A172 (cell line): Measurements from ENCODE around the gene CCDC87. TPM values are rescaled to one million over a fixed set of nuclear protein-coding genes. Genes with fewer than 3 reads are reported as not detected.
"Not testable (repeated sequence)": the region's sequence is repeated elsewhere in the genome, so short reads cannot be mapped to it uniquely, and the experiment has no call there.

Experiments used
- DNase-seq: peaks from one replicate; pipeline ENCODE4 v3.0.0-alpha.2; 2015; ENCODE audit warnings: low spot score
- total RNA-seq: library from RNA; depleted of rRNA; stranded (reverse); fragments of >200 nt; shearing (Covaris generic); gene quantifications from 2 replicates; pipeline ENCODE4 v1.2.3, GENCODE V29; 2014; rRNA removed

CCDC87 gene, protein sequence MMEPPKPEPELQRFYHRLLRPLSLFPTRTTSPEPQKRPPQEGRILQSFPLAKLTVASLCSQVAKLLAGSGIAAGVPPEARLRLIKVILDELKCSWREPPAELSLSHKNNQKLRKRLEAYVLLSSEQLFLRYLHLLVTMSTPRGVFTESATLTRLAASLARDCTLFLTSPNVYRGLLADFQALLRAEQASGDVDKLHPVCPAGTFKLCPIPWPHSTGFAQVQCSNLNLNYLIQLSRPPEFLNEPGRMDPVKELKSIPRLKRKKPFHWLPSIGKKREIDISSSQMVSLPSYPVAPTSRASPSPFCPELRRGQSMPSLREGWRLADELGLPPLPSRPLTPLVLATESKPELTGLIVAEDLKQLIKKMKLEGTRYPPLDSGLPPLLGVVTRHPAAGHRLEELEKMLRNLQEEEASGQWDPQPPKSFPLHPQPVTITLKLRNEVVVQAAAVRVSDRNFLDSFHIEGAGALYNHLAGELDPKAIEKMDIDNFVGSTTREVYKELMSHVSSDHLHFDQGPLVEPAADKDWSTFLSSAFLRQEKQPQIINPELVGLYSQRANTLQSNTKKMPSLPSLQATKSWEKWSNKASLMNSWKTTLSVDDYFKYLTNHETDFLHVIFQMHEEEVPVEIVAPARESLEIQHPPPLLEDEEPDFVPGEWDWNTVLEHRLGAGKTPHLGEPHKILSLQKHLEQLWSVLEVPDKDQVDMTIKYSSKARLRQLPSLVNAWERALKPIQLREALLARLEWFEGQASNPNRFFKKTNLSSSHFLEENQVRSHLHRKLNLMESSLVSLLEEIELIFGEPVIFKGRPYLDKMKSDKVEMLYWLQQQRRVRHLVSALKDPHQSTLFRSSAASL
- total RNA-seq: 0.31 and 1.2 TPM in 2 replicates

DNA sequence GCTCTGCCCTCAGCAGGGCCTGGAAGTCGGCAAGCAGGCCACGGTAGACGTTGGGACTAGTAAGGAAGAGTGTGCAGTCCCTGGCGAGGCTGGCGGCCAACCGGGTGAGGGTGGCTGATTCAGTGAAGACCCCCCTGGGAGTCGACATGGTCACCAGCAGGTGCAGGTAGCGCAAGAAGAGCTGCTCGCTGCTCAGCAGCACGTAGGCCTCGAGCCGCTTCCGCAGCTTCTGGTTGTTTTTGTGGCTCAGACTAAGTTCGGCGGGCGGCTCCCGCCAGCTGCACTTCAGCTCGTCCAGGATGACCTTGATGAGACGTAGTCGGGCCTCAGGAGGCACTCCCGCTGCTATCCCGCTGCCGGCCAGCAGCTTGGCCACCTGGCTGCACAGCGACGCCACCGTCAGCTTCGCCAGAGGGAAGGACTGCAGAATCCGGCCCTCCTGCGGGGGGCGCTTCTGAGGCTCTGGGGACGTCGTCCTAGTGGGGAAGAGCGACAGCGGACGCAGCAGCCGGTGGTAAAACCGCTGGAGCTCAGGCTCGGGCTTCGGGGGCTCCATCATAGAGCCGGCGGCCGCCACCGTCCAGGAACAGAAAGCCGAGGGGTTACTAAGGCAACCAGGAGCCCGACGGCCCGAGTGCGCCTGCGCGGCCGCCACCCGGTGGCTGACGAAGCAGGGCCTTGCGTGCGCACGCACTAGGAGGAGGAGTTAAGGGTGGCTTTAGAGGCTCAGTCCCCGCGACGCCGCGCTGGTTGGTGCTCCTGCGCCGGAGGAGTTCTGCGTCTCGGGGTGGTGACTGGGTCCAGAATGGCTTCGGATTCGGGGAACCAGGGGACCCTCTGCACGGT lies at the start of gene CCDC87, which contains the start of gene CCS:
CCDC87 (minus strand) TSS at position 607 of the 846 bp plus-strand sequence; CDS start at position 559, 48 bp downstream.
CCS (plus strand) TSS at position 729 of the 846 bp plus-strand sequence; CDS start at position 806, 77 bp downstream.
- peak; percentile 89 for DNase-seq

DNA sequence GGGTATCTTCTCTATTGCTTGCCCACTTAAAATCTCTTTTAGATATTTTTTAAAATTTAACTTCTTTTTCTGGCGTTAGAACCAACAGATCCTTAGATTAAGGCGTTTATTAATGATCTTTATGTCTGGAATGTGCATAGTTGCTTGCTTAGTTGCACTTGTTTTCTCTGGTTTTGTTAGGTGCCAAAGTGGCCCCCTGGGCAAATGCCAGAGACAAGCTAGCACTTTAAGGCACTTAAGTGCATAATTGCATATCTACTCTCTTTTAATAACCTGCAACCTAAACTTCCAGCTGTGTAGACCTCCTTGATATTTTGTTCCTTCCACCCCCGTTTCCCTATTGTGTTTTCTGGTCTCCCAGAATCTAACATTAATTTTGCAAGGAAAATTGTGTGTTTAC lies 49.0 kb upstream of the CCDC87 start:
- no peak for DNase-seq

DNA sequence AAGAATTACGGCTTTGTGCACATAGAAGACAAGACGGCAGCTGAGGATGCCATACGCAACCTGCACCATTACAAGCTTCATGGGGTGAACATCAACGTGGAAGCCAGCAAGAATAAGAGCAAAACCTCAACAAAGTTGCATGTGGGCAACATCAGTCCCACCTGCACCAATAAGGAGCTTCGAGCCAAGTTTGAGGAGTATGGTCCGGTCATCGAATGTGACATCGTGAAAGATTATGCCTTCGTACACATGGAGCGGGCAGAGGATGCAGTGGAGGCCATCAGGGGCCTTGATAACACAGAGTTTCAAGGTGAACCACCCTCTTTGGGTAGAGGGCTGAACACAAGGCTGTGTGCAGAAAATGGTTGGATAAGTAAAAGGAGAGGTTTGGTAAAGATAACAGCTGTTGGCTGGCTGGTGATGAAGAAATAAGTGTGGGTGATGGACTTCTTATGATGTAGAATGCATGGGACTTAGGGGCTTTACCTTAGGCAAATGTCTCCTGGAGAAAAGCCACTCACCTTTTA lies 47.0 kb upstream of the CCDC87 start:
- not testable (repeated sequence) for DNase-seq

DNA sequence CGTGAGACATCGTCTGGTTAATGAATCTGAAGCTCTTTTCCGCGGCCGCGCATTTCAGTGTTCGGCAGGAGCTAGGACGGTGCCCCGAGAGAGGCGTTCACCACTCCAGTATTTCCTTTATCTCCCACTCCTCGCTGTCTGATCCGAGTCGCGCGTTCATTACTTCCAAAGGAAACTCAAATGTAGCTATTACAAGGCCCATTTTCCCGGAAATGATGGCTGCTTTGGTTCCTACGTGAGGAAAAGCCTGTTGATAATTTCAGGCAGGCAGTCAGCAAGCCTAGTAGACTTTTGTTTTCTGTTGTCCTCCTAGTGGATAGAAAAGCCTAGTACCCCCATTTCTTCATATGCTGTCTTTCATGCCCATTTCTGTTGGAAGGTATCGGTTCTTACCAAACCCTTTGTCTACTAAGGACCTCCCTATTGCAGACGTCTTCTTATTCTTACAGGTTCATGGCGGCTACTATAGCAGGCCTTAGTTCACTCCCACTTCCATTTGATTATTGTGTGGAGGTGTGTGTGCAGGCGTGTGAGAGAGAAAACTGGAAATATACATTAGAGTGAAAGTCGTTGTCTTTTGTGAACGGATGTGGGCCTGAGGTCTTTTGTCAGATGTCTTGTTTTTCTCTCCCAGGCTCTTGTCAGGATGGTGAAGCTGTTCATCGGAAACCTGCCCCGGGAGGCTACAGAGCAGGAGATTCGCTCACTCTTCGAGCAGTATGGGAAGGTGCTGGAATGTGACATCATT lies 46.4 kb upstream of the CCDC87 start:
- DNase-seq: peak; percentile 25

DNA sequence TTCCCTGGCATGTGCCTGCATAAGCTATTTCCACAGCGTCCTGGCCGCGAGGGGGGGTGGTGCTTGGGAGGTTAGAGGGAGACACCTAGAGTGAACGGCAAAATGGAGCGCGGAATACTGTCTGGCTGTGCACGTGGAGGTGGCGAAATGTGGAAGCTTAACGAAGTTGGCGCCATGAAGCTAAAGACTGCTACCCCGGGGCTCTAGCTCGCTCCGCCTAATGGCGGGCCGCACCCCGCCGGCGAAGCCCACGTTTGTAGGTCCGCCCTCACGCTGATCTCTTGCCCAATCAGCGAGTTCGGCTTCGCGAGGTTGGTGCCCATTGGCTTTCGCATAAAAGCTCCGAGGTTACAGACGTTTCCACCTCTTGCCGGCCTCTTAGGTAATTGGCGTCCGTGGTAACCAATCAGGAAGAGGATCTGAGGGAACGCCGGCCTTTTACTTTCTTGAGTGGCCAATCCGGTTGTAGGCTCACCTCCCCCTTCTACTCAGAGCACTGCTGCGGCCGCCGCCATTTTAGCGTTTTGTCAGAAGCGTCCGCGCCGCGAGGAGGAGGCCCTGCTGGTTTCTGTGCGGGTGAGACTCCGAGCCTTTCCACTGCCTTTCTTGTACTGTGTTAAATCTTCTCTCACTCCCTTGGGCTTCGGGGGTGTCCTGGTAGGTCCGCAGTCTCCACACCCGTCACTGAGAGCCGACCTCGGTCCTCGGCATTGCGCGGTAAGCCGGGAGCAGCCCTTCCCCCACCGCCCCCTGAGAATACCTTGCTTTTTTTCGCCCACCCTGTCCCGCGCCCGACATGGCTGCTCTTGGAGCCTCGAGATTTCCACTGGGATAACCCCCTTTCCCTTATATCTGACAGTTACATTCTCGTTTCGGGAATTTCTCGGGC lies 45.6 kb upstream of the CCDC87 start, which contains the start of gene RBM4:
RBM4 (plus strand) TSS at position 527 of the 889 bp plus-strand sequence. CDS start 1,009 bp downstream, outside the sequence.
- peak; percentile 99 for DNase-seq

DNA sequence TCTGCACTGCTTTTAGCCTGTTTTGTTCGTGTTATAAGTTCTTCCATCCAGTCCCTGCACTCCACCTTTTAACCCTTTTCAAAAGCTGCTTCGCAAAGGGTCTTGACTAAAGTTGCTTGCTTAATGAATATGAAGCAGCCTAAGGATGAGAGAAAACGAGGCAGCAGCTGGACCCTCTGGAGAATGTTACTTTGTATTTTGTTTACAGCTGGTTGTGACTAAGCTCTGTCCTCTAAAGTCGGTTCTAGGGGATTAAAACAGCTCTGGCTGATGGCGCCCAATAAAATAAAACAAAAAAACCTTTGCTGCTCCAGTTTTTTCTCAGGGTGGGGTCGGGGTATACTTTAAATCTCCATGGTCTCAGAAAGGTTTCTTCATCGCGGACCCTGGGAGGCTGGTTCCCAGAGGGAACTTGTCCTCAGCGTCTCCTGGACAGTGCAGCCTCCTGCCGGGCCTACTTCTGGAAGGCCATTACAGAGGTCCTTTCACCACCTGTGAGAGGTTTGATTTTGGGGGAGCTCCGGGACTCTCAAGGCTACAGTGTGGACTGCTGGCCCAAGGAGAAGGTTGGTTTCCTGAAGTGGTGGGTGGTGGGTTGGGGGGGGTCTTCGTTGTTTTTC lies 44.8 kb upstream of the CCDC87 start:
- DNase-seq: no peak

DNA sequence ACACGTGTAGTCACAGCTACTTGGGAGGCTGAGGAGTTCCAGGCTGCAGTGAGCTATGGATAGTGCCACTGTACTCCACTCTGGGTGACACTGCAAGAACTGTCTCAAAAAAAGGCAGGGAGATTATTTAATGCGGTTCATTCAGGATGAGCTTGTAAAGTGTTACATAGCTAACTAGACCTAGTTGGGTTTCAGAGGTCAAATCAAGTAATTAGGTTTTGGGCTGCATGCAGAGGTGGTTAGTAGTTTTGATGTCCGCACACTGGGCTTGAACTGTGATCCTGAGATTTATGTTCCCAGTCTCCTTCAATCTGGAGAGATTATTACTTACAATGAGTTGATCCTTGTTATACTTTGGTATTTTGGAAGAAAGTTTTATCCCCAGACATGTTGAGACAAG lies 43.5 kb upstream of the CCDC87 start:
- DNase-seq: no peak

DNA sequence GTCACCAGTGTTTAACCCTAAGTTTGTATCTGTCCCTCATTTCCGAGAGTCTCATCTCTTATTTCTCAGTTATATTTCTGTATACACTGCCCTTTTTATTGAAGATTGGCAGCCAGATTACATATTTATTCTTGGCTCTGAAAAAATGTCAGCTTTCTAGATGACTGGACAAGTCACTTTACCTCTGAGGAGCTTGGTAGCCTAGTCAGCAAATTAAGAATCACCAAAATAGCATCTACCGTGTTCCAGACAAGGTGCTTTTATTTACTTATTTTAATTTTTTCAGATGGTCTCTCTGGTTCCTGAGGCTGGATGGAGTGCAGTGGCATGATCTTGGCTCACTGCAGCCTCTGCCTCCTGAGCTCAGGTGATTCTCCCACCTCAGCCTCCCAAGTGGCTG lies 40.1 kb upstream of the CCDC87 start:
- no peak for DNase-seq

DNA sequence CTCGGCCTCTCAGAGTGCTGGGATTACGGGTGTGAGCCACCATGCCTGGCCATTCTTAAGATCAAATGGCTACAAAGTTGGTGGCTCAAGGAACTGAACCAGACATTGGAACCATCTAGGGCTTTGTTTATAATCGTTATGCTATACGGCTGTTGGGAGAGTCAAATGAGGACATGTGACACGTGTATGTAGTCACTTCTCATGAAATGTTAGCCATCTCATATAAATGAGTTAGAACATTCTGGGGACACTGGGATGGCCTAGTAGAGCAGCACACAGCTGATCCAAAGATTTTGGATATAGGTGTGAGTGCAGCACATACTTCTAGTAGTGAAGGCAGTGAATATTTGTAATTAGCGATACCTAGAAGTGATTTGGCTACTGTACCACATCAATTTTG lies 39.0 kb upstream of the CCDC87 start:
- DNase-seq: no peak

DNA sequence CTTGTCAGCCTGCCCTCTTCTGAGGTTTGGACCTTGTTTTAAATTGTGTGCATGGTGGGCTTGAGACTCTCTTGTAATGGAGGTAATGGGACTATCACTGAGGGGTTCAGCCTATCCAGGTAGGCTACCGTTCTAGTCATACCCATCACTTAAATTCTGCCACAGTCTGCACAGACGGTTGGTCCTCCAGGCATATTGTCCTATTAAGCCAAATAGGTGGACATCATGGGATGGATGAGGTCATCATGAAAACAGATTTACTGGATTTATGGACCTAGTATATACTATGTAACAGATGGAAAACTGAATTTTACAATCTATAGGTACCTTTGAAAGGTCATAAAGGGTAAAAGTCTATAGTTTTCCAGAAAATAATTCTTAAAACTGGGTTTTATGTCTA lies 36.5 kb upstream of the CCDC87 start:
- no peak for DNase-seq

DNA sequence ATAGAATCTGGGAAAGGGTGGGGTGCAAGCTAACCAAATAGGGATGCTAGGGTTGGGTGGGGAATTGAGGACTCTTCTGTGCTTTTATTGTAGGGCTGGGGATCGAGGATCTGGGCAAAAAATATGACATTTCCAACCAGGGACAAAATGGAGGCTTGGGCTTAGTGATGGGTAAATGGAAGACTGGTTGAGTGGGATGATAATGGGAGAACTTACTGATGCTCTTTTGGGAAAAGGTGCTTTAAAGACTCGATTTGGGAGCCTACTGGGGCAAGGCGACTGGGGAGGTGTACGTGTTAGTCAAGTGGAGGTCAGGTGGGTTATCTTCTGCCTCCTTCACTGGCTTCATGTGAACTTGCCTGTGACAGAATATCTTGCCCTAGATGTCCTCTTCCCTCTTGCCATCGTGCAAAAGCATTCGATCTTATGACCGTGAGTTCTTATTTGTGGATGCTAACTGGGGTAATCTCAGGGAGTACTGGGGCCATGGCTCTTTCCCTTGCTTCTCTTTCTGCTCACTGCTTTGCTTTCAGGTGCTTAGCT lies 35.3 kb upstream of the CCDC87 start:
- no peak for DNase-seq

DNA sequence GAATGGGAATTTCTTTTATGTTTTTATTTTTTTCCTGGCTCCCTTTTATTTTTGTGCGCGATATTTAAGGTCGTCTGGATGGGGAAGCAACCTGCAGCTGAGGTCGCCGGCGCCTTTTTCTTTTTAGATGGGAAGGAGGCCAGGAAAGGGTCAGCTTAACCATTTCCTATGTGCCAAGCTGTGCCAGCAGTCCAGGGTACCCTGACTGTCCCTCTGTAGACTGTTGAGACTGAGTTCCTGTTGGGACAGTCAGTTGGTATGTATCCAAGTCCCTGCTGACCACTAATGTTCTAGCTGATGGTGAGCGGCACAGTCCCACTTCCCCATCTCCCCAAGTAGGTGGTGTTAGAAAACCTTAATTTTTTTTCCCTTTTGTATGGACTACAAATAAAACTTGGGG lies 34.1 kb upstream of the CCDC87 start:
- DNase-seq: no peak

DNA sequence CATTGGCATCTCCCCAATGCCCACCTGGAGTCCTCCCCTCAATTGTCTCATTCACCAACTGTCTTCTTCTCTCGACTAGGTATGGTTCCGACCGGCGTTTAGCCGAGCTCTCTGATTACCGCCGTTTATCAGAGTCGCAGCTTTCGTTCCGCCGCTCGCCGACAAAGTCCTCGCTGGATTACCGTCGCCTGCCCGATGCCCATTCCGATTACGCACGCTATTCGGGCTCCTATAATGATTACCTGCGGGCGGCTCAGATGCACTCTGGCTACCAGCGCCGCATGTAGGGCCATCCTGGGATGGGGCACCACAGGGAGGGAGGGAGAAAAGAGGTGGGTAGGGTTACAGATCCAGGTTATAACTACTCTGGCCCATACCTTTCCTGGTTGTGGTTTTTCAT lies 33.5 kb upstream of the CCDC87 start:
- no peak for DNase-seq

DNA sequence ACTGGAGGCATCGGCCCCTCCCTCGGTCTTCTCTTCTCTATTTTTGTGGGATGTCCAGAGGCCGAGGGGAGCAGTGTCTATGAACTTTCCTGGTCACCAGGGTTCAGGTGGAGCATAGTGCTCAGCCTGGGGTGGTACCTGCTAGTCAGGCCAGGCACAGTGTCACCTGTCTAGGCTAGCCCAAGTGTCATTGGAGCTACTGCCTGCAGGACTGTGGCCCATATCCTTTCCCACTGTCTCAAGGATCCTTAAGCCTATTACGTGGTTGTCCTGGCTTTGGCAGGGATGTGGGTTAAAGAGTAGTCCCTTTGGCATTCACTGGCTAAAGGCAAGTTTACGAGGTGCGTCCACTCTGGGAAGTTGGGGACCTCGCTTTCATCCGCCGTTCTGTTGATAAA lies 32.9 kb upstream of the CCDC87 start:
- DNase-seq: no peak

DNA sequence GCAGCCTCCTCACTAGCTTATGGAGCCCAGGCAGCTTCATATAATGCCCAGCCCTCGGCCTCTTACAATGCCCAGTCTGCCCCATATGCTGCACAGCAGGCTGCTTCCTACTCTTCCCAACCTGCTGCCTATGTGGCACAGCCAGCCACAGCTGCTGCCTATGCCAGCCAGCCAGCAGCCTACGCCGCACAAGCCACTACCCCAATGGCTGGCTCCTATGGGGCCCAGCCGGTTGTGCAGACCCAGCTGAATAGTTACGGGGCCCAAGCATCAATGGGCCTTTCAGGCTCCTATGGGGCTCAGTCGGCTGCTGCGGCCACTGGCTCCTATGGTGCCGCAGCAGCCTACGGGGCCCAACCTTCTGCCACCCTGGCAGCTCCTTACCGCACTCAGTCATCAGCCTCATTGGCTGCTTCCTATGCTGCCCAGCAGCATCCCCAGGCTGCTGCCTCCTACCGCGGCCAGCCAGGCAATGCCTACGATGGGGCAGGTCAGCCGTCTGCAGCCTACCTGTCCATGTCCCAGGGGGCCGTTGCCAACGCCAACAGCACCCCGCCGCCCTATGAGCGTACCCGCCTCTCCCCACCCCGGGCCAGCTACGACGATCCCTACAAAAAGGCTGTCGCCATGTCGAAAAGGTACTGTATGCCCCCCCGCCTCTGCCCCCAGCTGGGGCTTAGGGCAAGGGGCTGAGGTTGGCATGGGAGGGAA lies 32.3 kb upstream of the CCDC87 start:
- no peak for DNase-seq

DNA sequence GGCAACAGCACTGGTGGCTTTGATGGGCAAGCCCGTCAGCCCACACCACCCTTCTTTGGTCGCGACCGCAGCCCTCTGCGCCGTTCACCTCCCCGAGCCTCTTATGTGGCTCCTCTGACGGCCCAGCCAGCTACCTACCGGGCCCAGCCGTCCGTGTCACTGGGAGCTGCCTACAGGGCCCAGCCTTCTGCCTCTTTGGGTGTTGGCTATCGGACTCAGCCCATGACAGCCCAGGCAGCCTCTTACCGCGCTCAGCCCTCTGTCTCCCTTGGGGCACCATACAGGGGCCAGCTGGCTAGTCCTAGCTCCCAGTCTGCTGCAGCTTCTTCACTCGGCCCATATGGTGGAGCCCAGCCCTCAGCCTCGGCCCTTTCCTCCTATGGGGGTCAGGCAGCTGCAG lies 31.6 kb upstream of the CCDC87 start:
- no peak for DNase-seq

DNA sequence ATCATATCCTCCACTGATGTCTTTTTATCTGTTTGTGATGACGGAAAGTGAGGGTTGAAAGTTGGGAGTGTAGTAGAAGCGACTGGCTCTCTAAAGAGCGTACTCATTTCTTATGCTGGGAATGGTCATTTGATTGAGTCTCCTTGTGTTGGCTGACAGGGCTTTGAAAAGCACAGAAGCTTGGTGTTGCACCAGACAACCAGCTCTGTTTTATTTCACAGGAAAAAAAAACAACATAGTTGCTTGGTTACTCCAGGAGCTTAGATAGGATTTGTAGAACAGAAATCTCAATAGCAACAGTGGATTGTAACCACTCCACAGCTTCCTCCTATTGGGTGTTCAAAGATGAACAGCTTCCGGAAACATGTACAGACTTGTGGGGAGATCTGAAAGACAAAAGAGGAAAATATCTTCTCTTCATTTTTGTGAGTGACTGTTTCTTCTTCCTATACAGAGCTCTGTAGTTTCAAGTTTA lies 26.3 kb upstream of the CCDC87 start:
- no peak for DNase-seq
